HEK293T (cell line): Measurements from ENCODE around the gene TMC5.

Experiments used
- CTCF ChIA-PET: fragments of 350-600 bp; formaldehyde crosslinking; extraction: SDS; loops from one replicate; lab custom pipeline; 2021; ENCODE audit warnings: antibody characterized with exemption, inconsistent platforms; lab: Yijun Ruan, JAX
- POLR2A ChIA-PET: fragments of 350-600 bp; formaldehyde crosslinking; extraction: SDS; loops from one replicate; lab custom pipeline; 2020; ENCODE audit warnings: antibody characterized with exemption, inconsistent platforms; lab: Yijun Ruan, JAX
- DNase-seq: peaks from one replicate; pipeline ENCODE4 v3.0.0; 2012; ENCODE audit warnings: mixed read lengths; ENCODE audit errors: extremely low spot score
- ARNT ChIP-seq: fragments of 450-650 bp; IDR thresholded peaks from 2 replicates; pipeline ENCODE4 v1.6.1; 2017; ENCODE audit warnings: mild to moderate bottlenecking
- BHLHE40 ChIP-seq: fragments of 450-650 bp; IDR thresholded peaks from 2 replicates; pipeline ENCODE4 v1.6.1; 2016; ENCODE audit warnings: mild to moderate bottlenecking, moderate library complexity, borderline replicate concordance
- CTBP1 ChIP-seq: fragments of 450-650 bp; IDR thresholded peaks from 2 replicates; pipeline ENCODE4 v1.6.1; 2016; ENCODE audit warnings: borderline replicate concordance
- ELF4 ChIP-seq: fragments of 450-650 bp; IDR thresholded peaks from 2 replicates; pipeline ENCODE4 v1.6.1; 2017; ENCODE audit warnings: antibody characterized with exemption
- FOXA1 ChIP-seq: fragments of 450-650 bp; IDR thresholded peaks from 2 replicates; pipeline ENCODE4 v1.6.1; 2016; ENCODE audit warnings: mild to moderate bottlenecking
- FOXK2 ChIP-seq: fragments of 450-650 bp; IDR thresholded peaks from 2 replicates; pipeline ENCODE4 v1.6.1; 2016; ENCODE audit warnings: mild to moderate bottlenecking
- FOXM1 ChIP-seq: fragments of 450-650 bp; IDR thresholded peaks from 2 replicates; pipeline ENCODE4 v1.6.1; 2017; ENCODE audit warnings: mild to moderate bottlenecking, borderline replicate concordance
- HDGF ChIP-seq: fragments of 450-650 bp; IDR thresholded peaks from 2 replicates; pipeline ENCODE4 v1.6.1; 2017; ENCODE audit warnings: antibody characterized with exemption, borderline replicate concordance
- L3MBTL2 ChIP-seq: fragments of 450-650 bp; conservative IDR thresholded peaks from 2 replicates; pipeline ENCODE4 v1.6.1; 2016; ENCODE audit warnings: mild to moderate bottlenecking
- LEF1 ChIP-seq: fragments of 450-650 bp; IDR thresholded peaks from 2 replicates; pipeline ENCODE4 v1.6.1; 2017; ENCODE audit warnings: mild to moderate bottlenecking, borderline replicate concordance
- NFRKB ChIP-seq: fragments of 450-650 bp; IDR thresholded peaks from 2 replicates; pipeline ENCODE4 v1.6.1; 2016; ENCODE audit warnings: mild to moderate bottlenecking, moderate library complexity
- PKNOX1 ChIP-seq: fragments of 450-650 bp; IDR thresholded peaks from 2 replicates; pipeline ENCODE4 v1.6.1; 2016
- SP1 ChIP-seq: fragments of 450-650 bp; IDR thresholded peaks from 2 replicates; pipeline ENCODE4 v1.6.1; 2017
- SUZ12 ChIP-seq: fragments of 450-650 bp; IDR thresholded peaks from 2 replicates; pipeline ENCODE4 v1.6.1; 2016; ENCODE audit warnings: mild to moderate bottlenecking
- TARDBP ChIP-seq: fragments of 450-650 bp; IDR thresholded peaks from 2 replicates; pipeline ENCODE4 v1.6.1; 2016
- ZNF384 ChIP-seq: fragments of 450-650 bp; IDR thresholded peaks from 2 replicates; pipeline ENCODE4 v1.6.1; 2016

The TMC5 gene

GRCh38 chr16:19439483-19439882 is 21.8 kb downstream of the TMC5 start:
- TF ChIP-seq PKNOX1 (no peak), SUZ12 (no peak), LEF1 (no peak), FOXK2 (no peak), ZNF384 (no peak), BHLHE40 (no peak), FOXM1 (no peak), NFRKB (no peak), ARNT (no peak), L3MBTL2 (no peak), FOXA1 (no peak), CTBP1 (no peak), TARDBP (no peak), ELF4 (no peak), SP1 (no peak), HDGF (no peak)
- no peak for DNase-seq
- CTCF ChIA-PET, result no interaction called here
- POLR2A ChIA-PET, result no interaction called here

- no peak for DNase-seq
- ChIA-PET POLR2A (no interaction called here), CTCF (no interaction called here)
- no peak for TF ChIP-seq FOXA1
- no peak for TF ChIP-seq TARDBP
- no peak for TF ChIP-seq L3MBTL2
- TF ChIP-seq LEF1, result no peak
- TF ChIP-seq SUZ12, result no peak
- no peak for TF ChIP-seq ZNF384
- TF ChIP-seq SP1, result no peak
- no peak for TF ChIP-seq FOXK2
- TF ChIP-seq ELF4, result no peak
- TF ChIP-seq BHLHE40, result no peak
- TF ChIP-seq CTBP1, result no peak
- TF ChIP-seq HDGF, result no peak
- TF ChIP-seq FOXM1, result no peak
- TF ChIP-seq ARNT, result no peak
- no peak for TF ChIP-seq PKNOX1
- no peak for TF ChIP-seq NFRKB
Observed at GRCh38 chr16:19443659-19444058, 26.0 kb downstream of the TMC5 start.

- CTCF ChIA-PET, result no interaction called here
- POLR2A ChIA-PET, result no interaction called here
- TF ChIP-seq FOXA1 (no peak), FOXK2 (no peak), TARDBP (no peak), ARNT (no peak), SP1 (no peak), ZNF384 (no peak), CTBP1 (no peak), HDGF (no peak), FOXM1 (no peak)
- DNase-seq, result no peak
Observed at GRCh38 chr16:19446300-19446846, 28.7 kb downstream of the TMC5 start.

- no peak for TF ChIP-seq L3MBTL2
- no peak for TF ChIP-seq PKNOX1
- no peak for TF ChIP-seq LEF1
- TF ChIP-seq FOXM1, result no peak
- TF ChIP-seq SP1, result no peak
- no peak for TF ChIP-seq ELF4
- no peak for TF ChIP-seq NFRKB
- no peak for TF ChIP-seq HDGF
- no peak for TF ChIP-seq CTBP1
- no peak for TF ChIP-seq FOXA1
- no peak for TF ChIP-seq FOXK2
- no peak for TF ChIP-seq SUZ12
- no peak for TF ChIP-seq ZNF384
- no peak for TF ChIP-seq ARNT
- no peak for TF ChIP-seq TARDBP
- POLR2A ChIA-PET, result no interaction called here
Observed at GRCh38 chr16:19446886-19447285, 29.2 kb downstream of the TMC5 start.

GRCh38 chr16:19450186-19450585 is 32.5 kb downstream of the TMC5 start:
- DNase-seq, result no peak
- ChIA-PET CTCF (no interaction called here), POLR2A (no interaction called here)
- TF ChIP-seq SP1 (no peak), PKNOX1 (no peak), TARDBP (no peak), LEF1 (no peak), FOXA1 (no peak), CTBP1 (no peak), FOXK2 (no peak), FOXM1 (no peak), L3MBTL2 (no peak), ELF4 (no peak), NFRKB (no peak), ZNF384 (no peak), ARNT (no peak), HDGF (no peak), BHLHE40 (no peak), SUZ12 (no peak)

More at GRCh38 chr16:19446886-19447285, 29.2 kb downstream of the TMC5 start:
- no peak for DNase-seq
- CTCF ChIA-PET, result interaction anchor here (0.6 kb wide), 1 partner anchor 748 kb away, joined by 3 read pairs; no protein-coding TSS in a partner anchor
